GM10266 (cell line): ENCODE data around the gene MAMLD1.
A peak's percentile ranks its signal among the peaks of the same experiment; 100 is the strongest.

ENCODE experiments used
- DNase-seq: peaks from one replicate; pipeline ENCODE4 v3.0.0; 2012; ENCODE audit errors: extremely low spot score
- CTCF ChIP-seq: IDR thresholded peaks from 2 replicates; pipeline ENCODE4 v1.5.1; 2012; ENCODE audit warnings: mild to moderate bottlenecking, low read depth; ENCODE audit not compliant: control insufficient read depth, insufficient read depth; ENCODE audit errors: missing control alignments

MAMLD1 gene

GRCh38 chrX:150363561-150364346 is 637 bp downstream of the MAMLD1 start:
- TF ChIP-seq CTCF, result no peak
- DNase-seq, result peak; percentile 13

GRCh38 chrX:150364347-150365050 is 1.4 kb downstream of the MAMLD1 start:
- TF ChIP-seq CTCF, result no peak
- DNase-seq, result peak; percentile 17

GRCh38 chrX:150365051-150365989 is 2.2 kb downstream of the MAMLD1 start:
- DNase-seq, result peak; percentile 18
- TF ChIP-seq CTCF, result peak; percentile 38

- no peak for DNase-seq
- no peak for TF ChIP-seq CTCF
Observed at GRCh38 chrX:150365990-150366911, 3.1 kb downstream of the MAMLD1 start.

- TF ChIP-seq CTCF, result no peak
- DNase-seq, result no peak
Observed at GRCh38 chrX:150366951-150367545, 3.9 kb downstream of the MAMLD1 start.

- DNase-seq, result no peak
- TF ChIP-seq CTCF, result no peak
Observed at GRCh38 chrX:150370589-150371312, 7.6 kb downstream of the MAMLD1 start.
